Measurements from ENCODE around the gene ITCH. TPM values are rescaled to one million over a fixed set of nuclear protein-coding genes. Genes with fewer than 3 reads are reported as not detected.
A peak's percentile ranks its signal among the peaks of the same experiment; 100 is the strongest.
"Not testable (repeated sequence)": the region's sequence is repeated elsewhere in the genome, so short reads cannot be mapped to it uniquely, and the experiment has no call there.

The ITCH gene
- total RNA-seq, 2 donors from 2014 or later, result 22.4 to 24.4 TPM

DNA sequence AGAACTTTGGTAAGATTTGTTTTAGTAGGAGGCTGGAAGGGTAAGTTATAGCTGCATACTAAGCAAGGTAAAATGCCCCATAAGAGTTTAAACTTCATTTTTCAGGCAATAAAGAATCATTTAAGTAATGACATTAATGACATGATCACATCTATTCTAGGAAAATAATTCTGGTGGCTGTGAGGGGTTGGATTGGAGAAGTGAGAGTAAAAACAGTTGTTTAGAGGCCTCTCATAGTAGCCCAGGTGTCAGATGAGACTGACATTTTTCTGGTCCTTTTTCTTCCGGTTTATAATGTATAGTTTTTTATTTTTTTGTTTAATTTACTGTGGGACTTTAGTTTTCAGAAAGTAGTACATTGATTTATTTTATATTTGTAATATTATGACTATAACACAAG, 40.8 kb downstream of the ITCH start:
- H3K36me3 ChIP-seq (replicated peaks in 1 of 2; ENCODE audit: insufficient read depth in 1 of 2, low read depth in 2 of 2), result peaks cover 0 to under 1% of the 10 kb centered on the region in 2 donors
- no peaks in the 10 kb centered on the region for H3K27me3 ChIP-seq
- ATAC-seq (no peak), DNase-seq (no peak)
- intact Hi-C loops (cut with DNase I), result no loop called here
- no peak overlapping the region for H3K27ac ChIP-seq
- H3K4me1 ChIP-seq, result peaks cover 36% of the 10 kb centered on the region
- WGBS, 2 donors, result 68 to 81% methylated on average over 1 of the region's 1 CpG
- TF ChIP-seq, protein P1, sequence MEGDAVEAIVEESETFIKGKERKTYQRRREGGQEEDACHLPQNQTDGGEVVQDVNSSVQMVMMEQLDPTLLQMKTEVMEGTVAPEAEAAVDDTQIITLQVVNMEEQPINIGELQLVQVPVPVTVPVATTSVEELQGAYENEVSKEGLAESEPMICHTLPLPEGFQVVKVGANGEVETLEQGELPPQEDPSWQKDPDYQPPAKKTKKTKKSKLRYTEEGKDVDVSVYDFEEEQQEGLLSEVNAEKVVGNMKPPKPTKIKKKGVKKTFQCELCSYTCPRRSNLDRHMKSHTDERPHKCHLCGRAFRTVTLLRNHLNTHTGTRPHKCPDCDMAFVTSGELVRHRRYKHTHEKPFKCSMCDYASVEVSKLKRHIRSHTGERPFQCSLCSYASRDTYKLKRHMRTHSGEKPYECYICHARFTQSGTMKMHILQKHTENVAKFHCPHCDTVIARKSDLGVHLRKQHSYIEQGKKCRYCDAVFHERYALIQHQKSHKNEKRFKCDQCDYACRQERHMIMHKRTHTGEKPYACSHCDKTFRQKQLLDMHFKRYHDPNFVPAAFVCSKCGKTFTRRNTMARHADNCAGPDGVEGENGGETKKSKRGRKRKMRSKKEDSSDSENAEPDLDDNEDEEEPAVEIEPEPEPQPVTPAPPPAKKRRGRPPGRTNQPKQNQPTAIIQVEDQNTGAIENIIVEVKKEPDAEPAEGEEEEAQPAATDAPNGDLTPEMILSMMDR (IDR thresholded peaks at IDR 0.05), result no peak
- no peak for TF ChIP-seq POLR2A (IDR thresholded peaks at IDR 0.05)
- H3K9me3 ChIP-seq, result no peaks in the 10 kb centered on the region
- no peak overlapping the region for H3K4me3 ChIP-seq

DNA sequence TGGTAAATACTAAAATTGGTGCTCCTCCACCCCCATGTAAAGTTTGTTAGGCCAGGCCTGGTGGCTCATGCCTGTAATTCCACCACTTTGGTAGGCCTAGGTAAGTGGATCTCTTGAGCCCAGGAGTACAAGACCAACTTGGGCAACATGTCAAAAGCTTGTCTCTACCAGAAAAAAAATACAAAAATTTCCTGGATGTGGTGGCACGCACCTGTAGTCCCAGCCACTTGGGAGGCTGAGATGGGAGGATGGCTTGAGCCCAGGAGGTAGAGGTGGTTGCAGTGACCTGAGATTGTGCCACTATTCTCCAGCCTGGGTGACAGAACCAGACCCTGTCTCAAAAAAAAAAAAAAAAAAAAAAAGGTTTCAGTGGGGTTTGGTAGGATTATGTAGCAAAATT, 41.7 kb downstream of the ITCH start:
- WGBS, 2 donors, result 100% methylated on average over 1 of the region's 1 CpG
- Histone ChIP-seq H3K27ac (no peak overlapping the region), H3K4me3 (no peak overlapping the region), H3K9me3 (no peaks in the 10 kb centered on the region), H3K27me3 (no peaks in the 10 kb centered on the region), H3K36me3 (replicated peaks in 1 of 2; ENCODE audit: insufficient read depth in 1 of 2, low read depth in 2 of 2) (peaks cover 0 to 6% of the 10 kb centered on the region in 2 donors), H3K4me1 (peaks cover 36% of the 10 kb centered on the region)
- DNase-seq (no peak), ATAC-seq (no peak)
- no peak for TF ChIP-seq POLR2A (IDR thresholded peaks at IDR 0.05)
- TF ChIP-seq, protein P1 (IDR thresholded peaks at IDR 0.05), result no peak
- intact Hi-C loops (cut with DNase I), result no loop called here

DNA sequence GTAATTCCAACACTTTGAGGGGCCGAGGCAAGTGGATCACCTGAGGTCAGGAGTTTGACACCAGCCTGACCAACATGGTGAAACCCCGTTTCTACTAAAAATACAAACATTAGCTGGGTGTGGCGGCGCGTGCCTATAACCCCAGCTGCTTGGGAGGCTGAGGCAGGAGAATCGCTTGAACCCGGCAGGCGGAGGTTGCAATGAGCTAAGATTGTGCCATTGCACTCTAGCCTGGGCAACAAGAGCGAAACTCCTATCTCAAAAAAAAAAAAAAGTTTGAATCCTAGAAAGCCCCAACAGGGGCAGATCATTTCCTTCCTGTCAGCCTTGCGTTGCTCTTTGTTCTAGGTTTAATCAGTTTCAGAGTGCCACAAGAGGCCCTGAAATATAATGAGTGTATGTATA, 42.2 kb downstream of the ITCH start:
- 87 to 93% methylated on average over 10 of the region's 10 CpGs for WGBS, 2 donors
- H3K4me3 ChIP-seq; intact Hi-C loops (cut with DNase I); H3K27me3 ChIP-seq; H3K9me3 ChIP-seq; ATAC-seq; H3K27ac ChIP-seq; H3K36me3 ChIP-seq (replicated peaks in 1 of 2; ENCODE audit: insufficient read depth in 1 of 2, low read depth in 2 of 2); DNase-seq: not testable (repeated sequence)
- H3K4me1 ChIP-seq, result peaks cover 36% of the 10 kb centered on the region

DNA sequence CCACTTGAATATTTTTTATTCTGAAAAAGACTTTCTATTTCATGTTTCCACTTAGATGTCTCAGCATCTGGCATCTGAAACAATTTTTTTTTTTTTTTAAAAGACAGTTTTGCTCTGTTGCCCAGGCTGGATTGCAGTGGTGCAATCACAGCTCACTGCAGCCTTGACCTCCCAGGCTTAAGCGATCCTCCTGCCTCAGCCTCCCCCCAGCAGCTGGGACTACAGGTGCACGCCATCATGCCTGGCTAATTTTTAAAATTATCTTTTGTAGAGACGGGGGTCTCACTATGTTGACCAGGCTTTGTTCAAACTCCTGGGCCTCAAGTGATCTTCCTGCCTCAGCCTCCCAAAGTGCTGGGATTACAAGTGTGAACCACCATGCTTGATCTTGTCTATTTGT, 42.9 kb downstream of the ITCH start:
- intact Hi-C loops (cut with DNase I), result not testable (repeated sequence)

DNA sequence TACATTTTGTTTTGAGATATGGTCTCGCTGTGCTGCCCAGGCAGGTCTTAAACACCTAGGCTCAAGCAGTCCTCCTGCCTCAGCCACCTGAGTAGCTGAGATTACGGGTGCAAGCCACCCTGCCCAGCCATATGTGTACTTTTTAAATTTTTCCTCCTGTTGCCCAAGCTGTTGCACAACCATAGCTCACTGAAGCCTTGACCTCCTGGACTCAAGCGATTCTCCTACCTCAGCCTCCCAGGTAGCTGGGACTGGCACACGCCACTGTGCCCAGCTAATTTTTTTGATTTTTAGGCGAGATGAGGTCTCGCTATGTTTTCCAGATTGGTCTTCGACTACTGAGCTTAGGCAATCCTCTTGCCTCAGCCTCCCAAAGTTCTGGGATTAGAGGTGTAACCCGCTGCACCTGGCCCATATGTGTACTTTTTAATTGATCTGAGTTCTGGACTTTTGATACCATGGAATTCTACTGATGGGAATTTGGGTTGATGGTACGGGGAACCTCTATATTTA, 44.9 kb downstream of the ITCH start:
- intact Hi-C loops (cut with DNase I), result no loop called here
- H3K36me3 ChIP-seq (replicated peaks in 1 of 2; ENCODE audit: insufficient read depth in 1 of 2, low read depth in 2 of 2), result peaks cover 0 to 6% of the 10 kb centered on the region in 2 donors
- H3K4me1 ChIP-seq, result peaks cover 17% of the 10 kb centered on the region
- H3K27me3 ChIP-seq, result no peaks in the 10 kb centered on the region
- H3K9me3 ChIP-seq, result no peaks in the 10 kb centered on the region
- TF ChIP-seq, protein P1 (IDR thresholded peaks at IDR 0.05), result no peak
- no peak for TF ChIP-seq POLR2A (IDR thresholded peaks at IDR 0.05)
- no peak overlapping the region for H3K4me3 ChIP-seq
- 70 to 80% methylated on average over 9 of the region's 9 CpGs for WGBS, 2 donors
- no peak overlapping the region for H3K27ac ChIP-seq
- peak; percentile 55 for ATAC-seq
- peak in 2 of 4 donors; percentile 39 to 56 for DNase-seq

More for the DNA sequence above, 42.9 kb downstream of the ITCH start:
- WGBS, 2 donors, result 90 to 100% methylated on average over 3 of the region's 3 CpGs
- H3K4me3 ChIP-seq; ATAC-seq; DNase-seq; H3K9me3 ChIP-seq; H3K27ac ChIP-seq; H3K27me3 ChIP-seq; H3K36me3 ChIP-seq (replicated peaks in 1 of 2; ENCODE audit: insufficient read depth in 1 of 2, low read depth in 2 of 2): not testable (repeated sequence)
- peaks cover 36% of the 10 kb centered on the region for H3K4me1 ChIP-seq

DNA sequence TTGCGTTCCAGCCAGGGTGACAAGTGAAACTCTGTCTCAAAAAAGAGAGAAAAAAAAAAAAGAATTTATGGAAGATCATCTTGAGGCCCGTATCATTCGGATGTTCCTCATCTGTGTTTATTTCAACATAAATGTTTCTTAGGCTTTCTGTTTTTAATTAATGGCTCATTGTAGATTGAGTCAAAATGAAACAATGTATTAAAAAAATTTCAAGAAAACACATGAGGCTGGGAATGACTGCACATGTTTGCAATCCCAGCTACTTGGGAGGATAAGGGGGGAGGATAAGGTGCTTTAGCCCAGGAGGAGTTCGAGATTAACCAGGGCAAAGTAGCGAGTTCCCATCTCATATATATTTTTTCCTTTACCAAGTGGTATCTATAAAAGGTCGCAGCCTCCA, 47.3 kb downstream of the ITCH start:
- H3K36me3 ChIP-seq (replicated peaks in 1 of 2; ENCODE audit: insufficient read depth in 1 of 2, low read depth in 2 of 2), result peaks cover 0 to 6% of the 10 kb centered on the region in 2 donors
- DNase-seq (no peak), ATAC-seq (no peak)
- no peaks in the 10 kb centered on the region for H3K9me3 ChIP-seq
- no peak overlapping the region for H3K4me3 ChIP-seq
- H3K27me3 ChIP-seq, result no peaks in the 10 kb centered on the region
- no peak overlapping the region for H3K27ac ChIP-seq
- 77 to 83% methylated on average over 6 of the region's 6 CpGs for WGBS, 2 donors
- intact Hi-C loops (cut with DNase I), result no loop called here
- TF ChIP-seq, protein P1 (IDR thresholded peaks at IDR 0.05), result no peak
- TF ChIP-seq POLR2A (IDR thresholded peaks at IDR 0.05), result no peak
- peaks cover 9% of the 10 kb centered on the region for H3K4me1 ChIP-seq

Data from body of pancreas (tissue), 4 donors.